HEK293T (cell line): Measurements from ENCODE around the gene RNF148.

Experiments used
- CTCF ChIA-PET: fragments of 350-600 bp; formaldehyde crosslinking; extraction: SDS; loops from one replicate; lab custom pipeline; 2021; ENCODE audit warnings: antibody characterized with exemption, inconsistent platforms; lab: Yijun Ruan, JAX
- POLR2A ChIA-PET: fragments of 350-600 bp; formaldehyde crosslinking; extraction: SDS; loops from one replicate; lab custom pipeline; 2020; ENCODE audit warnings: antibody characterized with exemption, inconsistent platforms; lab: Yijun Ruan, JAX
- DNase-seq: peaks from one replicate; pipeline ENCODE4 v3.0.0; 2012; ENCODE audit warnings: mixed read lengths; ENCODE audit errors: extremely low spot score
- ARNT ChIP-seq: fragments of 450-650 bp; IDR thresholded peaks from 2 replicates; pipeline ENCODE4 v1.6.1; 2017; ENCODE audit warnings: mild to moderate bottlenecking
- BHLHE40 ChIP-seq: fragments of 450-650 bp; IDR thresholded peaks from 2 replicates; pipeline ENCODE4 v1.6.1; 2016; ENCODE audit warnings: mild to moderate bottlenecking, moderate library complexity, borderline replicate concordance
- CTBP1 ChIP-seq: fragments of 450-650 bp; IDR thresholded peaks from 2 replicates; pipeline ENCODE4 v1.6.1; 2016; ENCODE audit warnings: borderline replicate concordance
- ELF4 ChIP-seq: fragments of 450-650 bp; IDR thresholded peaks from 2 replicates; pipeline ENCODE4 v1.6.1; 2017; ENCODE audit warnings: antibody characterized with exemption
- FOXA1 ChIP-seq: fragments of 450-650 bp; IDR thresholded peaks from 2 replicates; pipeline ENCODE4 v1.6.1; 2016; ENCODE audit warnings: mild to moderate bottlenecking
- FOXK2 ChIP-seq: fragments of 450-650 bp; IDR thresholded peaks from 2 replicates; pipeline ENCODE4 v1.6.1; 2016; ENCODE audit warnings: mild to moderate bottlenecking
- FOXM1 ChIP-seq: fragments of 450-650 bp; IDR thresholded peaks from 2 replicates; pipeline ENCODE4 v1.6.1; 2017; ENCODE audit warnings: mild to moderate bottlenecking, borderline replicate concordance
- HDGF ChIP-seq: fragments of 450-650 bp; IDR thresholded peaks from 2 replicates; pipeline ENCODE4 v1.6.1; 2017; ENCODE audit warnings: antibody characterized with exemption, borderline replicate concordance
- L3MBTL2 ChIP-seq: fragments of 450-650 bp; conservative IDR thresholded peaks from 2 replicates; pipeline ENCODE4 v1.6.1; 2016; ENCODE audit warnings: mild to moderate bottlenecking
- LEF1 ChIP-seq: fragments of 450-650 bp; IDR thresholded peaks from 2 replicates; pipeline ENCODE4 v1.6.1; 2017; ENCODE audit warnings: mild to moderate bottlenecking, borderline replicate concordance
- NFRKB ChIP-seq: fragments of 450-650 bp; IDR thresholded peaks from 2 replicates; pipeline ENCODE4 v1.6.1; 2016; ENCODE audit warnings: mild to moderate bottlenecking, moderate library complexity
- SP1 ChIP-seq: fragments of 450-650 bp; IDR thresholded peaks from 2 replicates; pipeline ENCODE4 v1.6.1; 2017
- SUZ12 ChIP-seq: fragments of 450-650 bp; IDR thresholded peaks from 2 replicates; pipeline ENCODE4 v1.6.1; 2016; ENCODE audit warnings: mild to moderate bottlenecking
- TARDBP ChIP-seq: fragments of 450-650 bp; IDR thresholded peaks from 2 replicates; pipeline ENCODE4 v1.6.1; 2016
- ZNF384 ChIP-seq: fragments of 450-650 bp; IDR thresholded peaks from 2 replicates; pipeline ENCODE4 v1.6.1; 2016
- TF ChIP-seq, protein P1 (sequence below): fragments of 450-650 bp; IDR thresholded peaks from 2 replicates; pipeline ENCODE4 v1.6.1; 2016

Gene RNF148

DNA sequence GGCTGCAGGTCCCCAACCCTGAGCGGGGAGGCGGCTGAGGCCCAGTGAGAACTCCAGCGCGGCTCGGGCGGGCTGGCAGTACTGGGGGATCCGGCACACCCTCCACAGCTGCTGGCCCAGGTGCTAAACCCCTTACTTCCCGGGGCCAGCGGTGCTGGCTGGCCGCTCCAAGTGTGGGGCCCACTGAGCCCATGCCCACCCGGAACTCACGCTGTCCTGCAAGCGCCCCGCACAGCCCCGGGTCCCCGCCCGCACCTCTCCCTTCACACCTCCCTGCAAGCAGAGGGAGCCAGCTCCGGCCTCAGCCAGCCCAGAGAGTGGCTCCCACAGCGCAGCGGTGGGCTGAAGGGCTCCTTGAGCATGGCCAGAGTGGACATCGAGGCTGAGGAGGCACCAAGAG lies 28.8 kb downstream of the RNF148 start:
- ChIA-PET POLR2A (no interaction called here), CTCF (no interaction called here)
- TF ChIP-seq, protein P1, sequence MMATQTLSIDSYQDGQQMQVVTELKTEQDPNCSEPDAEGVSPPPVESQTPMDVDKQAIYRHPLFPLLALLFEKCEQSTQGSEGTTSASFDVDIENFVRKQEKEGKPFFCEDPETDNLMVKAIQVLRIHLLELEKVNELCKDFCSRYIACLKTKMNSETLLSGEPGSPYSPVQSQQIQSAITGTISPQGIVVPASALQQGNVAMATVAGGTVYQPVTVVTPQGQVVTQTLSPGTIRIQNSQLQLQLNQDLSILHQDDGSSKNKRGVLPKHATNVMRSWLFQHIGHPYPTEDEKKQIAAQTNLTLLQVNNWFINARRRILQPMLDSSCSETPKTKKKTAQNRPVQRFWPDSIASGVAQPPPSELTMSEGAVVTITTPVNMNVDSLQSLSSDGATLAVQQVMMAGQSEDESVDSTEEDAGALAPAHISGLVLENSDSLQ, result no peak
- no peak for TF ChIP-seq ZNF384
- TF ChIP-seq ELF4, result no peak
- no peak for TF ChIP-seq FOXM1
- DNase-seq, result no peak

DNA sequence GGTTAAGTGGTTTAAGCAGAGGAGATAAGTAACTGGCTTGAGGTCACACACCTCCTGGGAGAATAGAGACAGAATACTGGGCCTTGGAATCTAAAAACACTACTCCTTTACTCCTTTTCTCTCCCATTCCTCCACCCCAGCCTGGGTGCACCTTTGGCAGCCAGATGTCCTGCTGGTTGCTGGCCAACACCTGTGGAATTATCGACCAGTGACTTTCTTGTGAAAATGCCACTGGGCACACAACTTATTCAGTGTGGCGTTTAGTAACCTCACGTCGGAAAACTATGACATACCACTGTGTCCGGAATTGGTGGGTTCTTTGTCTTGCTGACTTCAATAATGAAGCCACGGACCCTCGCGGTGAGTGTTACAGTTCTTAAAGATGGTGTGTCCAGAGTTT lies 30.2 kb downstream of the RNF148 start:
- no peak for TF ChIP-seq LEF1
- TF ChIP-seq SUZ12, result no peak
- no peak for TF ChIP-seq FOXK2
- TF ChIP-seq HDGF, result no peak
- no peak for TF ChIP-seq TARDBP
- no peak for TF ChIP-seq CTBP1
- TF ChIP-seq L3MBTL2, result no peak
- no peak for TF ChIP-seq FOXM1
- TF ChIP-seq ZNF384, result no peak
- TF ChIP-seq ELF4, result no peak
- TF ChIP-seq FOXA1, result no peak
- TF ChIP-seq NFRKB, result no peak
- TF ChIP-seq, protein P1, result no peak
- TF ChIP-seq ARNT, result no peak
- no peak for TF ChIP-seq BHLHE40
- TF ChIP-seq SP1, result no peak
- POLR2A ChIA-PET, result no interaction called here
- CTCF ChIA-PET, result no interaction called here
- DNase-seq, result no peak

DNA sequence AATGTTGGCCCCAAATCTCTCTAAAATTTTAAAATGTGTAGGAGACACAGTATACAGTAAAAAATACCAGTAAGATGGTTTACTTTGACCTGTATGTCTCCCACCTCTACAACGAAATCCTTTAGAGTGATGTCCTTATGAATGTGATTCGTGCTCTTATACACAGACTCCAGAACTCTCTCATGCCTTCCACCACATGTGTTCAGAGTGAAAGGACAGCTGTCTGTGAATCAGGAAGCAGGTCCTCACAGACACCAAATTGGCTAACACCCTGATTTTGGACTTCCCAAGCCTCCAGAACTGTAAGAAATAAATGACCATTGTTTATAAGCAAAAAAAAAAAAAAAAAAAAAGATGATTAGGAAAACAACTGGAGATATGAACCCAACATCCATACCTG lies 39.0 kb downstream of the RNF148 start:
- TF ChIP-seq ARNT (no peak), FOXM1 (no peak), L3MBTL2 (no peak), ELF4 (no peak), HDGF (no peak), CTBP1 (no peak), SP1 (no peak), TARDBP (no peak), SUZ12 (no peak), FOXA1 (no peak), LEF1 (no peak), ZNF384 (no peak), FOXK2 (no peak), NFRKB (no peak), BHLHE40 (no peak)
- TF ChIP-seq, protein P1, result no peak
- POLR2A ChIA-PET, result no interaction called here
- CTCF ChIA-PET, result no interaction called here
- no peak for DNase-seq

DNA sequence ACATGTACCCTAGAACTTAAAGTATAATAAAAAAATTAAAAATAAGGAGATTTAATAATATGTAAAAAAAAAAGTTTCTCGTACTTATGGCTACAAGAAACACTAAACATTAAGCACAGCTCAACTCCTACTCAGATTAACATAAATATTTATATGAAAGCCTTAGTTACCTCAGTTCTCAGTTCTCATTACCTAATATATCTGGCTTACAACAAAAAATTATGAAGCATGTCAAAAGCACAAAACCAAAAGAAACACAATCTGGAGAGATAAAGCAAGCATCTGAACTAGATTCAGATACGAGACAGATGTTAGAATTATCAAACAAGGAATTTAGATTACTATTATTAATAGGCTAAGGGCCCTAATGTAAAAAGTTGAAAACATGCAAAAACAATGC lies 43.9 kb downstream of the RNF148 start:
- no peak for TF ChIP-seq FOXK2
- TF ChIP-seq, protein P1, result no peak
- no peak for TF ChIP-seq SUZ12
- POLR2A ChIA-PET, result no interaction called here

DNA sequence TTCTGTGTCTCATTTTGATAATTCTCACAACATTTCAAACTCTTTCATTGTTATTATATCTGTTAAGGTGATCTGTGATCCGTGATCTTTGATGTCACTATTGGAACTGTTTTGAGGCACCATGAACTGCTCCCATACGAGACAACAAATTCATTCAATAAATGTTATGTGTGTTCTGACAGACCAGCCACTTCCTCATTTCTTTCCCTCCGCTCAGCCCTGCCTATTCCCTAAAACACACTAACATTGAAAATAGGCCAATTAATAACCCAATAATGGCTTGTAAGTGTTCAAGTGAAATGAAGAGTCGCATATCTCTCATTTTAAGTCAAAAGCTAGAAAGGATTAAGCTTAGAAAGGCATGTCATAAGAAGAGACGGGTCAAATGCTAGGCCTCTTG lies 49.0 kb downstream of the RNF148 start:
- POLR2A ChIA-PET, result no interaction called here
- DNase-seq, result no peak
- CTCF ChIA-PET, result no interaction called here
- TF ChIP-seq ARNT, result no peak
- TF ChIP-seq L3MBTL2, result no peak
- no peak for TF ChIP-seq ZNF384
- TF ChIP-seq SUZ12, result no peak
- no peak for TF ChIP-seq FOXK2
- no peak for TF ChIP-seq ELF4
- no peak for TF ChIP-seq FOXA1
- no peak for TF ChIP-seq NFRKB

More for the DNA sequence above, 43.9 kb downstream of the RNF148 start:
- no peak for DNase-seq
- CTCF ChIA-PET, result no interaction called here

DNA sequence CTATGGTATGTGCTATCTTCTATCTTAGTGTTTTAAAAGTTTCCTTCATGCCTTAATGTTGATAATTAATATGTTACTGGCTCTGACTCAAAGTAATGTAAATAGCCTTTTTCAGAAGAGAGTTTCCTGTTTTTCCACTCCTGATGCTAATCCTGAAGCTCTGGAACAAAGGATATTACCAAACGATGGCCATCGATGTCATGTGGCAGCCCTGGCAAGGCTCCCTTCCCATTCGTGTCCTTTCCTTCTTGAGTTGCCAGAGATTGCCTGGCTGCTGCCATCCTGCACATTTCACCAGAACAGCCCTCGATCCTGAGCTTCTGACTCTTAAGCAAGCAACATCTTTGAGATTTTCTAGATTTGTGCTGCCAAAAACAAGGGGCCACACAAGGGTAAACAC lies 49.8 kb downstream of the RNF148 start:
- ChIA-PET CTCF (no interaction called here), POLR2A (no interaction called here)
- no peak for DNase-seq
- no peak for TF ChIP-seq SUZ12
- no peak for TF ChIP-seq TARDBP
- no peak for TF ChIP-seq FOXA1
- TF ChIP-seq L3MBTL2, result no peak
- TF ChIP-seq LEF1, result no peak
- TF ChIP-seq SP1, result no peak
- TF ChIP-seq ARNT, result no peak
- TF ChIP-seq BHLHE40, result no peak
- TF ChIP-seq HDGF, result no peak
- no peak for TF ChIP-seq FOXM1
